ENCODE results near the gene TPSD1. TPM values are rescaled to one million over a fixed set of nuclear protein-coding genes. Genes with fewer than 3 reads are reported as not detected.

TPSD1 gene
- total and polyA plus RNA-seq, 10 of the 15 experiments (the other 5 are each of a cell fraction or from before 2014, with no cell fraction given), result not detected

DNA sequence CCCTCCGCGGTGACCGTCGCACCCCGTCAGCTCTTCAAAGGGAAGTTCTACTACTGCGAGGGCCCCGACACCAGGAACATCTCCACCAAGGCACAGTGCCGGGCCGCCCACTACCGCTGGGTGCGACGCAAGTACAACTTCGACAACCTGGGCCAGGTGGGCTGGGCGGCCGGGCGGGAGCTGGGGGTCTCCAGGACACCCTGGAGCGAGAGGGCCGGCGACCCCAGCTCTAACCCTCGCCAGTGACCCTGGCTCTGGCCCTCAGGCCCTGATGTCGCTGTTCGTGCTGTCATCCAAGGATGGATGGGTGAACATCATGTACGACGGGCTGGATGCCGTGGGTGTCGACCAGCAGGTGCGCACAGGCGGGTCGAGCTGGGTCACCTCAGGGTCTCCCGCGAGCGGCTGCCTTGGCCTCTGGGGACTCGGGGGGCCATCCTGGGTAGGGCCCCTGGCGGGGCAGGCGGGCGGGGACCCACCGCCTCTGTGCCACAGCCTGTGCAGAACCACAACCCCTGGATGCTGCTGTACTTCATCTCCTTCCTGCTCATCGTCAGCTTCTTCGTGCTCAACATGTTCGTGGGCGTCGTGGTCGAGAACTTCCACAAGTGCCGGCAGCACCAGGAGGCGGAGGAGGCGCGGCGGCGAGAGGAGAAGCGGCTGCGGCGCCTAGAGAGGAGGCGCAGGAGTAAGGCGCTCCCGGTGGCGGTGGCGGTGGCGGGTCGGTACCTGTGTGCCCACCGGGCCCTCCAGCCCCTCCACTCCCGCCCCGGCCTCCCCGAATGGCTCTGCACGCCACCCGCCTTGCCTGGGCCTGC lies 44.2 kb upstream of the TPSD1 start:
- Histone ChIP-seq H3K27me3 (replicated peaks in 1 of 2; ENCODE audit: control insufficient read depth in 2 of 2, insufficient read depth in 2 of 2, low read length in 1 of 2) (no peaks in the 10 kb centered on the region), H3K9ac (ENCODE audit: control insufficient read depth, insufficient read depth, low read length) (no peak overlapping the region), H3K79me2 (ENCODE audit: control insufficient read depth, insufficient read depth, low read length) (no peaks in the 10 kb centered on the region), H3K4me3 (no peak overlapping the region), H2AFZ (ENCODE audit: control insufficient read depth, low read depth, low read length) (no peak overlapping the region), H3K9me3 (replicated peaks; ENCODE audit: control insufficient read depth, insufficient read depth, low read length) (no peaks in the 10 kb centered on the region), H4K20me1 (ENCODE audit: control insufficient read depth, insufficient read depth) (no peaks in the 10 kb centered on the region), H3K4me2 (ENCODE audit: control insufficient read depth, insufficient read depth) (no peak overlapping the region), H3K4me1 (ENCODE audit: control insufficient read depth, insufficient read depth, low read length) (no peaks in the 10 kb centered on the region), H3K27ac (ENCODE audit: control insufficient read depth, insufficient read depth) (no peak overlapping the region), H3K36me3 (ENCODE audit: control insufficient read depth in 2 of 2, insufficient read depth in 2 of 2, low read length in 1 of 2) (no peaks in the 10 kb centered on the region)
- TF ChIP-seq ESRRA (IDR thresholded peaks at IDR 0.05; ENCODE audit: low read length) (no peak), RFX5 (IDR thresholded peaks at IDR 0.05; ENCODE audit: low read depth, low read length) (no peak), MEF2A (IDR thresholded peaks at IDR 0.05; ENCODE audit: insufficient read depth, low read depth, low read length) (no peak), LARP7 (IDR thresholded peaks at IDR 0.05) (no peak), ETV6 (conservative IDR thresholded peaks at IDR 0.05 in 1 of 2, IDR thresholded peaks at IDR 0.05 in 1 of 2; ENCODE audit: borderline replicate concordance in 1 of 2, low read depth in 1 of 2) (no peak), BACH1 (IDR thresholded peaks at IDR 0.05; ENCODE audit: borderline replicate concordance) (no peak), HDAC2 (IDR thresholded peaks at IDR 0.05) (no peak), JUND (IDR thresholded peaks at IDR 0.05; ENCODE audit: low read depth, low read length) (no peak)
- TF ChIP-seq, protein P1, sequence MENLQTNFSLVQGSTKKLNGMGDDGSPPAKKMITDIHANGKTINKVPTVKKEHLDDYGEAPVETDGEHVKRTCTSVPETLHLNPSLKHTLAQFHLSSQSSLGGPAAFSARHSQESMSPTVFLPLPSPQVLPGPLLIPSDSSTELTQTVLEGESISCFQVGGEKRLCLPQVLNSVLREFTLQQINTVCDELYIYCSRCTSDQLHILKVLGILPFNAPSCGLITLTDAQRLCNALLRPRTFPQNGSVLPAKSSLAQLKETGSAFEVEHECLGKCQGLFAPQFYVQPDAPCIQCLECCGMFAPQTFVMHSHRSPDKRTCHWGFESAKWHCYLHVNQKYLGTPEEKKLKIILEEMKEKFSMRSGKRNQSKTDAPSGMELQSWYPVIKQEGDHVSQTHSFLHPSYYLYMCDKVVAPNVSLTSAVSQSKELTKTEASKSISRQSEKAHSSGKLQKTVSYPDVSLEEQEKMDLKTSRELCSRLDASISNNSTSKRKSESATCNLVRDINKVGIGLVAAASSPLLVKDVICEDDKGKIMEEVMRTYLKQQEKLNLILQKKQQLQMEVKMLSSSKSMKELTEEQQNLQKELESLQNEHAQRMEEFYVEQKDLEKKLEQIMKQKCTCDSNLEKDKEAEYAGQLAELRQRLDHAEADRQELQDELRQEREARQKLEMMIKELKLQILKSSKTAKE (IDR thresholded peaks at IDR 0.05; ENCODE audit: low read depth, poor library complexity, severe bottlenecking), result no peak
- ChIA-PET POLR2A (no interaction called here), RAD21 (ENCODE audit: unreplicated experiment) (no interaction called here), SMC1A (ENCODE audit: uncharacterized antibody, unreplicated experiment) (no interaction called here), CTCF (no interaction called here)
- BruUV-seq (replicated peaks), result no TSS peak
- FAIRE-seq (no peak), DNase-seq (ENCODE audit: low read depth, low spot score) (no peak), ATAC-seq (no peak)
- intact Hi-C loops (cut with micrococcal nuclease; ENCODE audit: unreplicated experiment) (no loop called here), in situ Hi-C loops (cut with MboI) (no loop called here)
- WGBS (ENCODE audit: insufficient coverage, insufficient replicate concordance, low lambda C conversion rate, missing lambda C conversion rate), result 73% methylated on average over 53 of the region's 65 CpGs
